GM18502 (cell line): ENCODE measurements around the gene DRAXIN.
A peak's percentile ranks its signal among the peaks of the same experiment; 100 is the strongest.
"Not testable (repeated sequence)": the region's sequence is repeated elsewhere in the genome, so short reads cannot be mapped to it uniquely, and the experiment has no call there.

Experiments used
- ATAC-seq: cut with Tn5 transposase; IDR thresholded peaks from one replicate; pipeline ENCODE4 v1.9.1; 2021; ENCODE audit warnings: mild to moderate bottlenecking; ENCODE audit not compliant: unreplicated experiment, poor library complexity

The DRAXIN gene, protein sequence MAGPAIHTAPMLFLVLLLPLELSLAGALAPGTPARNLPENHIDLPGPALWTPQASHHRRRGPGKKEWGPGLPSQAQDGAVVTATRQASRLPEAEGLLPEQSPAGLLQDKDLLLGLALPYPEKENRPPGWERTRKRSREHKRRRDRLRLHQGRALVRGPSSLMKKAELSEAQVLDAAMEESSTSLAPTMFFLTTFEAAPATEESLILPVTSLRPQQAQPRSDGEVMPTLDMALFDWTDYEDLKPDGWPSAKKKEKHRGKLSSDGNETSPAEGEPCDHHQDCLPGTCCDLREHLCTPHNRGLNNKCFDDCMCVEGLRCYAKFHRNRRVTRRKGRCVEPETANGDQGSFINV

DNA sequence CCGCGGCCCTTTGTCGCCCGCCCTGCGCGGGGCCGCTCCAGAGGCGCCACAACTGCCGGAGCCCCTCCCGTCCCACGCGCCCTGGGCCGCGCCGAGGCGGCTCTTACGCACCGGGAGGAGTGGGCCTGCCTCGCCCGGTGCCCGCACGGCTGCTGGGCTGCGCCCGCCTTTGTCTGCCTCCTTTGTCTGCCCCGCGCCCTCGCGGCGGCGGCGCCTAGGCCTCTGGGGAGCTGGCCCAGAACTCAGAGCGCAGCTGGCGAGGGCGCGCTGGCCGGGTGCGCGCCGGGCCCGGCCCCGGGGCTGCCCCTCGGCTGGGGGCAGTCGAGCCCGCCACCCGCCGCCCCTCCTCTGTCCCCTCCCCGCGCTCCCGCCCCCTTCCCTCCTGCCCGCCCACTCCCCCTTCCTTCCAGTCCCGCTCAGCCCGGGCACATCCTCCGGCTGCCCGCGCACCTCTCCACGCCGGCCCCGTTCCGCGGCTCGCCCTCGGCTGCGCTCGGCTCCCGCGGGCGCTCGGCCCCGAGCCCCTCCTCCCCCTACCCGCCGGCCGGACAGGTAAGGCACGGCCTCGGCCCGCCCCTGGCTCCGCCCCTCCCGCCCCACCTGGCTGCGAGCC is at the start of gene DRAXIN:
TSS of gene DRAXIN (plus strand) at position 409 of the 613 bp plus-strand sequence. CDS start 14,549 bp downstream, outside the sequence.
- no peak for ATAC-seq

DNA sequence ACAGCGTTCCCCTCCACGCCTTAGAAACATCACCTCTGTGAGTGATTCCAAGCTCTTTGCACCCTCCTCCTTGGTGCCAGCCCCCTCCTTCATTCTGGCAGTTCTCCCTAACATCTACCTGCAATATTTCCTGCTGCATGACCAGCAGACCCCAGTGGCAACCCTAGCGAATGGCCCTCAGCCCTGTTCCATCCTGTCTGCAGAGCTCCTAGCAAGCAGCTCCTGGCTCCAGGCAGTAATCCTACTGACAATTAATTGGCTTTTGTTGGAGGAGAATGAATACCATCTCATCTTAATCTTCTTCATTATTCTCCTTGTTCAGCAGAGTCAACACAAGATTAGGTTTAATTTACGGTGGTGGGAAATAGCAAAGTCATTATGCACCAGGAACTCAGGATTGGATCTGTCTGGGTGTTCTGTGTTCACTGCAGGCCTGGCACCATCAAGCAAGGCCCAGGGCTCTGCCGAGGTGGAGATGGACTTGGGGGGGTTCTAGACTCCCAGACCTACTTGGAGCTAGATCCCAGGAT is 49.7 kb upstream of the DRAXIN start:
- no peak for ATAC-seq

DNA sequence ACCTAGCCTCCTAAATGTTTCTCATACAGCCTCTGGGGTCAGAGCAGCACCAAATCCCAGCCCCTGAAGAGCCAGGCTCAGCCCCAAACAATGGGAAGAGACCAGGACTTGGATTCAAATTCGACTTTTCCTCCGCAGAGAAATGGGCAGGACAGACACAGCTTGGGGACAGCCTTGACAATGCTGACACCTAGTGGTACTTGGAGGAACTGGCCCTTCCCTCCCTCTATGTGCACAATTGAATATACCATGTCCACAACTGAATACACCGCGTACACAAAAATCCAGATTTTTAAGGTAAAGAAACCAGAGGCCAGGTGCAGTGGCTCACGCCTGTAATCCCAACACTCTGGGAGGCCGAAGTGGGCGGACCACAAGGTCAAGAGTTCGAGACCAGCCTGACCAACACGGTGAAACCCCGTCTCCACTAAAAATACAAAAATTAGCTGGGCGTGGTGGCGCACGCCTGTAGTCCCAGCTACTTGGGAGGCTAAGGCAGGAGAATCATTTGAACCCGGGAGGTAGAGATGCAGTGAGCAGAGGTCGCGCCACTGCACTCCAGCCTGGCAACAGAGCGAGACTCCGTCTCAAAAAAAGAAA is 49.0 kb upstream of the DRAXIN start:
- not testable (repeated sequence) for ATAC-seq

- no peak for ATAC-seq
Measured at GRCh38 chr1:11643782-11644181, 47.7 kb upstream of the DRAXIN start.

- no peak for ATAC-seq
Measured at GRCh38 chr1:11645270-11645669, 46.2 kb upstream of the DRAXIN start.

DNA sequence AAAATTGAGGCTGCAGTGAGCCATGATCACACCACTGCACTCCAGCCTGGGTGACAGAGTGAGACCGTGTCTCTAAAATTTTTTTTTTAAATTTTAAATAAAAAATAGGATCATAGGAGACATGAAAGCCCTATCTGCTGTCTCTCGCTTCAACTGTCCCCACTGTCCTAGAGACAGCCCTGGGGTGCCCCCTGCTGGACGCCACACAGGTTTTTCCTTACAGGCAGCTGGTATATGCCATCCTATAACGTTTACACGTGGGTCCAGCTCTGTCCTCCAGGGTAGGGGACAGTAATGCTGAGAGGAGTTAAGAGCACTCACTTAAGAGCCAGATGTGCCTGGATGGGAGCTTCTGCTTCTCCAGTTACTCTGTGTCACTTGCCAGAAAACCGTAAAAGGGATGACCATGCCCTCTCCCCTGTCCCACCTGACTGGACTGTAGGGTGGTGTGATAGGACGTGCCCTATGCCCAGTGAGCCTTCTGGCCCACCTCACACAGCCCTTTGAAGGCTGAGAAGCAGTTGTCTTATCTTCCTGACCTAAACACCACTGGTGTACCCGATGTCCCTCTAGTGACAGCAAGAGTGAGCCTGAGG is 45.7 kb upstream of the DRAXIN start:
- no peak for ATAC-seq

- ATAC-seq = no peak
Measured at GRCh38 chr1:11646317-11646716, 45.2 kb upstream of the DRAXIN start.

- no peak for ATAC-seq
Measured at GRCh38 chr1:11647333-11647732, 44.2 kb upstream of the DRAXIN start.

- ATAC-seq = no peak
Measured at GRCh38 chr1:11648039-11648438, 43.5 kb upstream of the DRAXIN start.

DNA sequence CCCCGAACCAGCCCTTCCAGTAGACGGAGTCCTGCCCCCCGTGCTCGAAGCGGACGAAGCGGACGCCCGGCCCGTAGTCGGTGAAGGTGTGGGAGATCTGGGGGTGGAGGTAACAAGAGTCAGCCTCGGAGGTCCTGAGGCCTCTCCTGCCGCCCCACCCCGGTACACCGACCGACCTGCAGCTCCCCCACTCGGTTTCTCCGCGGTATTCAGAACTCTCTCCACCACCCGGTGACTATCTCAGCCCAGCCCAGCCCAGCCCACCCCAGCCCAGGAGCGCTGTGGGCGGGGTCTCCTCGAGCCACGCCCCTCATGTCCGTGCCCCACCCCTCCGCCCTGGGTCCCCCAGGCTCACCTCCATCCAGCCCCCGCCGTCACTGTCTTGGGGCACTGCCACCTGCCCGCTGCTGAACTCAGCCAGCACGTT is 42.8 kb upstream of the DRAXIN start:
- ATAC-seq = no peak

DNA sequence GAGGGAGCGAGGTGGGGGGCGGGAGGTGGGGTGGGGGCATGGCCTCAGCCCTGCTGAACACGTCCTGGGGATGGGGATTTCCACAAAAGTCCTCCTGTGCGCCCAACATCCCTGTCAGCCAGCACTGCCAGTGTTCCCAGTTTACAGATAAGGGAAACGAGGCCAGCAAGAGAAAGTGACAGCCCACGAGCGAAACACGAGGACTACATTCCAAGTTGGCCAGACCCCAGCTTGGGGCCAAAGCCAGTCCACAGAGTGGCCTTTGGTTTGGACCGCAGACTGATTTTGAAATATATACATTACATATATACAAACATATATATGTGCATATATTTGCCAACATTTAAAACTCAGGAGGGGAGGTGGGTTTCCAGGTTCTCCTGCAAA is 42.3 kb upstream of the DRAXIN start:
- no peak for ATAC-seq

DNA sequence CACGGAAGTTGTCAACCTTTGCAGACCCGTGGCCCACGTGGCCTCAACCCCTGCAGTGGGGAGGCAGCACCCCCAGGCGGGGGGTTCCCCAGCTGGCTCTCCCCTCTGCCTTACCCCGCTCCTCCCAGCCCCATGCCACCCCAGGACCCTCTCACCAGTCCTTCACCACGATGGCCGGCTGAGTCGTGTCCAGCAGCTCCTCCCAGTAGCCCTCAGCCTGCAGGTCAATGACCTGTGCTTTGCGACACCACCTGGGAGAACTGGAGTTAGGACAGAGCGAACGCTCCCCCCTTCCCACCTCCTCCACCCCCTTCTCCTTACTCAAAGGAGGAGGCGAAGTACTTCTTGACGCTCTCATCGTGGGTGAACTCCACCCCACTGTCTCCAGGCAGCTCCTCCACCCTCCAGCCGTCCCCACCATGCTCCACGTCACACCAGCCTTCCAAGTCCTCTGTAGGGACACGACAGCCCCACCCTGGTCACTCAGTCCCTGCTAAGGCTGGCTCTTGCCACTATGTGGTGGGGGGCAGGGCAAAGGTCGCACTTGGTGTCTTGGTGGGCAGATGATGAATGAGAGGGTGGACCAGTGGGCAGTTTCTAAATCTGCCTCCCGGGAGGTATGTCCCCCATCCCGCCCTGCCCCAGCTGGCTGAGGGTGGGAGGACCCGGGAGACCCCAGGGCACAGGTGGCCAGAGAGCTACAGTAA is 41.7 kb upstream of the DRAXIN start:
- ATAC-seq = no peak

DNA sequence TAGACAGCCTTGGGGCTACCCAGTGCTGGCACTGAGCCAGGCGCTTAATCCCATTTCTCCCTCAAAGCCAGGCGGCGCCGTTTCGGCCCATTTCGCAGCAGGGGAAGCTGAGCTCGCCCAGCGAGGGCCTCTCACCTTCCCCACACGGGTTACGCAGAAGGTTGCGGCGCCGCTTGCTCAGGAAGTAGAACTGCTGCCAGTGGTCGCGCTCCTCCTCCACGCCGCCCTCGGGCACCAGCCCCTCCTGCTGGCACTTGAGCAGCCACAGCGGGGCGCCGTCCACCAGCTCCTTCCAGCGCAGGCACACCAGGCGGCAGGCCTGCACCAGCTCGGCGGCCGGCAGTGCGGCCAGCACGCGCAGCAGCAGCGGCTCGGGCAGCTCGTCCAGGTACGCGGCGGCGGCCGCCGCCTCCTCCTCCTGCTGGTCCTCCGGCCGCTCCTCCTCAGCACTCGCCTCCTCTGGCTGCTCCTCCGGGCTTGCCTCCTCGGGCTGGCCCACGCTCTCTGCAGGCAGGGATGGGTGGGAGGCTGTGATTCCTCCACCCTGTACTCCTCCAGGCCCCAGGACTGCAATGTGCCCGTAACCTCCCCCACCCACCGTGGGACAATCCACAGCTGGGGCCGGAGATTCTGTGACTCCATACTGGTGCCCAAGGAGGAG is 41.0 kb upstream of the DRAXIN start:
- no peak for ATAC-seq

DNA sequence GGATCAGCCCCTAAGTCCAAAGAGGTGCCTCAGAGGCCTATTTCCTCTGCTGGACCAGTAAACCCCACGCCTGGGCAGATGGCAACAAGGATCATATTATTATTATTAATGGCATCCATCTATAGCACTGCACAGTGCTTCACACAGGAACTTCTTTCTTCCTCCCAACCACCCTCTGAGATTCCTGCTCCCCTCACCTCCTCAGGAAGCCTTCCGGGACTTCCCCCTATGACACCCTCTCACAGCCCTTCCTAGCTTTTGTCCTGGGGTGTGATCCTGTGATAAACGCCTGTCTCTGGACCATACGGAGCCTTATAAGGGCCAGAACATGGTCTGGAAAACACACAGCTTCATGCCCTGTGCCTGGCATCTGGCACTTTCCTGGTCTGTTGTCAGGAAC is 40.5 kb upstream of the DRAXIN start:
- no peak for ATAC-seq

DNA sequence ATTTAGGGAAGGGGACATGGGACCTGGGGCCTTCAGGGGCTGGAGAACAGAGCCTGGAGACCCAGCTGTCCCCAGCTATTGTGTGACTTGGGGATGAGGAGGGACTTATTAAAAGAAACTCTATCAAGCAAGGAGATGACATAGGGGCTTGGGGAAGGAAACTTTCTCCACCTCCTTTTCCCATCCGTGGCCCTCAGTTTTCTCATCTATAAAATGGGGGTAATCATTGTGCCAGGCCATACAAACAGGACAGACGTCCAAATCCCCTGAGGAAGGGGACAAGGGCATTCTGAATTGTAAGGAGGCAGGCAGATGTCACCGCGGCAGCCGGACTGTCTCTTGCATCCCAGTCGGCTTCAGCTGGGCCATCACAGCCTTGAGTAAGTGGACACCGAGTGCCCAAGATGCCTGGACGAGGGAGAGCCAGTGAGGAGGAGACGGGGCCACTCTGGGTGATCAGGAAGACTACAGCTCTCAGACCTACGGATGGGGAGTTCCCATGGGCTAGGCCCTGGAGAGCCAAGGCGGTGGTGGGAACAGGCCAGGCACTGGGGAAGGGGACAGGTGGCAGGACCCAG is 39.2 kb upstream of the DRAXIN start:
- ATAC-seq = no peak

GRCh38 chr1:11653101-11653860 is 38.2 kb upstream of the DRAXIN start:
- no peak for ATAC-seq

DNA sequence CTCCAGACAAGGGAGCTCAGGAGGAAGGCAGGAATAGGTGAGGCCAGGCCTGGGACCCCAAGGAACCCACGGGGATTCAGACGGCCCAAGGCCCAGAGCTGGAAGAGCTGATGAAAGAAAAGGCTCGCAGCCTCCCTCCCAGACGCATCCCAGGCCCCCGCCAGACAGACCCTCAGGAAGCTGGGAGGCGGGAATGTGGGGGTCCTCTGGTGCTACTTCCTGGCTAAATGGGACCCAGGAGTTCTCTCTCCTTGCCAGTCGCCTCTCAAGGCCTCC is 37.7 kb upstream of the DRAXIN start:
- no peak for ATAC-seq

- ATAC-seq = peak; percentile 66
Measured at GRCh38 chr1:11654137-11654938, 37.2 kb upstream of the DRAXIN start, which contains the start of the genes FBXO2 and FBXO44. FBXO2 (minus strand) TSS chr1:11654429; CDS start chr1:11654340, 89 bp downstream. FBXO44 (plus strand) TSS chr1:11654877; CDS start chr1:11655836, 959 bp downstream.
